ENCODE measurements around the gene ZNF556.
A peak's percentile ranks its signal among the peaks of the same experiment; 100 is the strongest.

DNA sequence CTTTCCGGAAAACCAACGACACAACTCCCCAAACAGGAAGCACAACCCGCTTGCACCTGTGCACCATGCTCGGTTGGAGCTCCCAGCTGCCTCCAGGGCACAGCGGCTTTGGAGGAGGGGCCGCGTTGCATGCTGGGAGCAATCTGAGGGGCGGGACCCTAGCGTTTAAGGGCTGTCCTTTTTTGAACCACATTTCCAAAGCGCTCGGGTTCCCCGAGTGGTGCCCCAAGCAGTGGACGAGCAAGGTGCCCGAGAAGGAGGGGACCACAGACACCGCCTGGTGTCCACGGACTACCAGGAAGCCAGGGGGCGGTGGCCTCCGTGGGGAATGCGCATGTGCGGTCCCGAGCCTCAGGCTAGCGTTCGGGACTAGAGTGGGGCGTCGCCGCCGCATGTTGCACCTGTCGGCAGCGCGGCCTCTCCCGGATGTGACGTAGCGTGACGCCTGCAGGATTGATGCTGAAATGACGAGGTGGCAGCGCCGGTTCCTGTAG lies 21.6 kb downstream of the ZNF556 start:
- TF ChIP-seq CTCF (IDR thresholded peaks at IDR 0.05) (peak in 1 of 4 experiments; percentile 19), POLR2A (IDR thresholded peaks at IDR 0.05) (no peak)

All from uterus (tissue), 2 donors.